H1 (cell line): ENCODE results near the gene LRFN3. TPM values are rescaled to one million over a fixed set of nuclear protein-coding genes. Genes with fewer than 3 reads are reported as not detected.

Experiments
- polyA plus RNA-seq, 7 experiments: library from polyadenylated mRNA; depleted of rRNA in 3 of 7; stranded (reverse) in 5 of 7; unstranded in 2 of 7; fragments of >200 nt in 5 of 7; fragments of 200-250 nt in 2 of 7; gene quantifications; 1 replicate in 5 of 7; 2 replicates in 1 of 7; 4 replicates in 1 of 7; pipeline versions ENCODE4 v1.2.1 to v1.2.3, GENCODE V29; 2011 to 2013; ENCODE audit warnings: missing spikeins in 2 of 7, mixed read lengths in 2 of 7
- small RNA-seq: library from polyadenylated mRNA; stranded (forward); fragments of <200 nt; extraction: miRNeasy Mini kit (QIAGEN cat#:217004); gene quantifications from one replicate; pipeline ENCODE3, GENCODE V24; 2013; ENCODE audit not compliant: insufficient read depth
- total RNA-seq: library from RNA; stranded (reverse); fragmentation: NEBNext Ultra II Directional; extraction: Animal tissue kit (Norgen Biotek cat#: 25700); gene quantifications from 2 replicates; pipeline ENCODE4 v1.2.1, GENCODE V29; 2021

Gene LRFN3
- total and polyA plus RNA-seq, 2 of the 8 experiments (the other 6 are each of a cell fraction or from before 2014, with no cell fraction given): 4.6 to 16.8 TPM

Small RNAs within 50 kb of the gene (small RNA-seq; reads per million reads assigned to genes)
- gene AF038458.1: not detected

Other genes starting within 250 kb of the LRFN3 start
- 0.42 and 0.50 TPM in 2 replicates for gene ZBTB32, start 231.8 kb upstream of the LRFN3 start, total RNA-seq
- 0.11 and 0.17 TPM in 2 replicates for gene ZBTB32, start 231.8 kb upstream of the LRFN3 start, polyA plus RNA-seq (2011; rRNA removed)
- 38.6 and 41.5 TPM in 2 replicates for gene KMT2B, start 218.4 kb upstream of the LRFN3 start, total RNA-seq
- 26.7 and 42.2 TPM in 2 replicates for gene KMT2B, start 218.4 kb upstream of the LRFN3 start, polyA plus RNA-seq (2011; rRNA removed)
- gene IGFLR1, start 193.9 kb upstream of the LRFN3 start, total RNA-seq: 8.4 and 12.2 TPM in 2 replicates
- gene IGFLR1, start 193.9 kb upstream of the LRFN3 start, polyA plus RNA-seq (2011; rRNA removed): 28.9 and 40.3 TPM in 2 replicates
- 15.1 and 18.5 TPM in 2 replicates for gene U2AF1L4, start 191.0 kb upstream of the LRFN3 start, total RNA-seq
- gene U2AF1L4, start 191.0 kb upstream of the LRFN3 start, polyA plus RNA-seq (2011; rRNA removed): 32.7 TPM in 2 replicates
- 75.3 and 80.2 TPM in 2 replicates for gene PSENEN, start 190.7 kb upstream of the LRFN3 start, total RNA-seq
- 66.7 and 73.9 TPM in 2 replicates for gene PSENEN, start 190.7 kb upstream of the LRFN3 start, polyA plus RNA-seq (2011; rRNA removed)
- gene LIN37, start 187.8 kb upstream of the LRFN3 start, total RNA-seq: 2.9 and 3.8 TPM in 2 replicates
- 8.5 and 9.8 TPM in 2 replicates for gene LIN37, start 187.8 kb upstream of the LRFN3 start, polyA plus RNA-seq (2011; rRNA removed)
- gene HSPB6, start 179.3 kb upstream of the LRFN3 start, total RNA-seq: 0.44 TPM in 1 of 2 replicates, not detected in the other
- 0.91 and 1.6 TPM in 2 replicates for gene HSPB6, start 179.3 kb upstream of the LRFN3 start, polyA plus RNA-seq (2011; rRNA removed)
- gene PROSER3, start 178.2 kb upstream of the LRFN3 start, total RNA-seq: 20.8 and 28.9 TPM in 2 replicates
- gene PROSER3, start 178.2 kb upstream of the LRFN3 start, polyA plus RNA-seq (2011; rRNA removed): 17.8 and 27.8 TPM in 2 replicates
- gene ARHGAP33, start 160.8 kb upstream of the LRFN3 start, total RNA-seq: 25.0 and 25.2 TPM in 2 replicates
- gene ARHGAP33, start 160.8 kb upstream of the LRFN3 start, polyA plus RNA-seq (2011; rRNA removed): 6.5 and 11.2 TPM in 2 replicates
- not detected in 2 replicates for gene PRODH2, start 123.5 kb upstream of the LRFN3 start, total RNA-seq
- not detected in 2 replicates for gene PRODH2, start 123.5 kb upstream of the LRFN3 start, polyA plus RNA-seq (2011; rRNA removed)
- 0.40 and 1.4 TPM in 2 replicates for gene NPHS1, start 83.9 kb upstream of the LRFN3 start, total RNA-seq
- gene NPHS1, start 83.9 kb upstream of the LRFN3 start, polyA plus RNA-seq (2011; rRNA removed): 1.3 and 1.9 TPM in 2 replicates
- gene KIRREL2, start 79.5 kb upstream of the LRFN3 start, total RNA-seq: 4.6 TPM in 2 replicates
- 2.4 and 3.3 TPM in 2 replicates for gene KIRREL2, start 79.5 kb upstream of the LRFN3 start, polyA plus RNA-seq (2011; rRNA removed)
- gene APLP1, start 67.8 kb upstream of the LRFN3 start, total RNA-seq: 22.0 and 22.2 TPM in 2 replicates
- 19.9 and 32.4 TPM in 2 replicates for gene APLP1, start 67.8 kb upstream of the LRFN3 start, polyA plus RNA-seq (2011; rRNA removed)
- gene NFKBID, start 35.8 kb upstream of the LRFN3 start, total RNA-seq: 12.0 and 13.2 TPM in 2 replicates
- gene NFKBID, start 35.8 kb upstream of the LRFN3 start, polyA plus RNA-seq (2011; rRNA removed): 10.0 and 22.1 TPM in 2 replicates
- gene HCST, start 33.8 kb upstream of the LRFN3 start, total RNA-seq: 1.1 TPM in 1 of 2 replicates, not detected in the other
- 2.8 and 3.0 TPM in 2 replicates for gene HCST, start 33.8 kb upstream of the LRFN3 start, polyA plus RNA-seq (2011; rRNA removed)
- not detected in 2 replicates for gene TYROBP, start 28.1 kb upstream of the LRFN3 start, total RNA-seq
- gene TYROBP, start 28.1 kb upstream of the LRFN3 start, polyA plus RNA-seq (2011; rRNA removed): 0.18 and 0.19 TPM in 2 replicates
- gene SDHAF1, start 58.8 kb downstream of the LRFN3 start, total RNA-seq: 16.0 and 16.8 TPM in 2 replicates
- gene SDHAF1, start 58.8 kb downstream of the LRFN3 start, polyA plus RNA-seq (2011; rRNA removed): 21.3 and 27.7 TPM in 2 replicates
- 20.8 and 21.8 TPM in 2 replicates for gene SYNE4, start 72.4 kb downstream of the LRFN3 start, total RNA-seq
- 22.6 and 29.1 TPM in 2 replicates for gene SYNE4, start 72.4 kb downstream of the LRFN3 start, polyA plus RNA-seq (2011; rRNA removed)
- gene ALKBH6, start 77.8 kb downstream of the LRFN3 start, total RNA-seq: 19.2 and 24.8 TPM in 2 replicates
- 33.3 and 51.2 TPM in 2 replicates for gene ALKBH6, start 77.8 kb downstream of the LRFN3 start, polyA plus RNA-seq (2011; rRNA removed)
- gene CLIP3, start 96.5 kb downstream of the LRFN3 start, total RNA-seq: 21.7 and 33.7 TPM in 2 replicates
- gene CLIP3, start 96.5 kb downstream of the LRFN3 start, polyA plus RNA-seq (2011; rRNA removed): 5.9 and 12.0 TPM in 2 replicates
- gene THAP8, start 117.9 kb downstream of the LRFN3 start, total RNA-seq: 6.0 and 6.4 TPM in 2 replicates
- gene THAP8, start 117.9 kb downstream of the LRFN3 start, polyA plus RNA-seq (2011; rRNA removed): 11.1 and 14.8 TPM in 2 replicates
- gene WDR62, start 118.5 kb downstream of the LRFN3 start, total RNA-seq: 39.5 and 39.8 TPM in 2 replicates
- 28.2 and 39.9 TPM in 2 replicates for gene WDR62, start 118.5 kb downstream of the LRFN3 start, polyA plus RNA-seq (2011; rRNA removed)
- gene OVOL3, start 174.8 kb downstream of the LRFN3 start, total RNA-seq: not detected in 2 replicates
- gene OVOL3, start 174.8 kb downstream of the LRFN3 start, polyA plus RNA-seq (2011; rRNA removed): 0.31 and 0.45 TPM in 2 replicates
- 149 and 150 TPM in 2 replicates for gene POLR2I, start 178.5 kb downstream of the LRFN3 start, total RNA-seq
- gene POLR2I, start 178.5 kb downstream of the LRFN3 start, polyA plus RNA-seq (2011; rRNA removed): 143 and 250 TPM in 2 replicates
- gene TBCB, start 179.1 kb downstream of the LRFN3 start, total RNA-seq: 153 and 168 TPM in 2 replicates
- 286 and 367 TPM in 2 replicates for gene TBCB, start 179.1 kb downstream of the LRFN3 start, polyA plus RNA-seq (2011; rRNA removed)
- 382 and 386 TPM in 2 replicates for gene CAPNS1, start 203.7 kb downstream of the LRFN3 start, total RNA-seq
- 438 and 448 TPM in 2 replicates for gene CAPNS1, start 203.7 kb downstream of the LRFN3 start, polyA plus RNA-seq (2011; rRNA removed)
- gene COX7A1, start 216.1 kb downstream of the LRFN3 start, total RNA-seq: 0.60 and 0.75 TPM in 2 replicates
- 0.60 and 0.96 TPM in 2 replicates for gene COX7A1, start 216.1 kb downstream of the LRFN3 start, polyA plus RNA-seq (2011; rRNA removed)